ENCODE data around the gene RNF7. TPM values are rescaled to one million over a fixed set of nuclear protein-coding genes. Genes with fewer than 3 reads are reported as not detected.
"Not testable (repeated sequence)": the region's sequence is repeated elsewhere in the genome, so short reads cannot be mapped to it uniquely, and the experiment has no call there.

The RNF7 gene
- total RNA-seq, 1 donor from 2014 or later = 105 TPM

DNA sequence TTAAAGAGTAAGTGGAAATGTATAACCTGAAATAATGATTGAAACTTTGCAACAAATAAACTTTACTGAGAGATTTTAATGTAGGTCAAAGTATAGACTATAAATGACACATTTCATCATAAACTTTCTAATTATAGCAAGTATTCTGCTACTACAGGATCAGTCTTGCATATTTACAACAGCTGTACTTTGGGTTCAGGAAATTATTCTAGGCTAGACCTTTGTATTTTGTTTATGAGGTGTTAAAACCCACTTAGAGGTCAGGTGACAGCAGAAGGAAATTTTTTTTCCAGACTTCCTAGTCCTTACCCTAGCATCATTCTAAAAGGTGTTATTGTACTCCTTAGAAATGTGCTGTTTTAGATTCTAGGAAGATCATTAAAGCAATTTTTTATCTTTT is 2.3 kb downstream of the RNF7 start:
- no peak for DNase-seq (ENCODE audit: low spot score)
- Mint-ChIP-seq H3K4me1 (ENCODE audit: low read depth) (peaks cover 48% of the 10 kb centered on the region), H3K9me3 (ENCODE audit: low read depth) (no peaks in the 10 kb centered on the region), H3K36me3 (ENCODE audit: low read depth) (peaks cover 8% of the 10 kb centered on the region), H3K27ac (ENCODE audit: unreplicated experiment) (peak overlapping the region; percentile 46), H3K4me3 (ENCODE audit: unreplicated experiment) (peak overlapping the region; percentile 92), H3K27me3 (ENCODE audit: low read depth) (no peaks in the 10 kb centered on the region)
- no peak for TF ChIP-seq CTCF (IDR thresholded peaks at IDR 0.05)

GRCh38 chr3:141743305-141743704 is 5.2 kb downstream of the RNF7 start:
- no peak overlapping the region for H3K4me3 Mint-ChIP-seq (ENCODE audit: unreplicated experiment)
- DNase-seq (ENCODE audit: low spot score) = no peak
- H3K4me1 Mint-ChIP-seq (ENCODE audit: low read depth) = peaks cover 45% of the 10 kb centered on the region
- no peak for TF ChIP-seq CTCF (IDR thresholded peaks at IDR 0.05)
- H3K27me3 Mint-ChIP-seq (ENCODE audit: low read depth) = no peaks in the 10 kb centered on the region
- peaks cover 17% of the 10 kb centered on the region for H3K36me3 Mint-ChIP-seq (ENCODE audit: low read depth)
- H3K27ac Mint-ChIP-seq (ENCODE audit: unreplicated experiment) = no peak overlapping the region
- no peaks in the 10 kb centered on the region for H3K9me3 Mint-ChIP-seq (ENCODE audit: low read depth)

GRCh38 chr3:141746962-141747361 is 8.9 kb downstream of the RNF7 start:
- H3K4me1 Mint-ChIP-seq (ENCODE audit: low read depth) = peaks cover 18% of the 10 kb centered on the region
- peaks cover 20% of the 10 kb centered on the region for H3K36me3 Mint-ChIP-seq (ENCODE audit: low read depth)
- H3K27me3 Mint-ChIP-seq (ENCODE audit: low read depth) = no peaks in the 10 kb centered on the region
- no peak for DNase-seq (ENCODE audit: low spot score)
- no peak overlapping the region for H3K4me3 Mint-ChIP-seq (ENCODE audit: unreplicated experiment)
- no peak for TF ChIP-seq CTCF (IDR thresholded peaks at IDR 0.05)
- no peaks in the 10 kb centered on the region for H3K9me3 Mint-ChIP-seq (ENCODE audit: low read depth)
- no peak overlapping the region for H3K27ac Mint-ChIP-seq (ENCODE audit: unreplicated experiment)

DNA sequence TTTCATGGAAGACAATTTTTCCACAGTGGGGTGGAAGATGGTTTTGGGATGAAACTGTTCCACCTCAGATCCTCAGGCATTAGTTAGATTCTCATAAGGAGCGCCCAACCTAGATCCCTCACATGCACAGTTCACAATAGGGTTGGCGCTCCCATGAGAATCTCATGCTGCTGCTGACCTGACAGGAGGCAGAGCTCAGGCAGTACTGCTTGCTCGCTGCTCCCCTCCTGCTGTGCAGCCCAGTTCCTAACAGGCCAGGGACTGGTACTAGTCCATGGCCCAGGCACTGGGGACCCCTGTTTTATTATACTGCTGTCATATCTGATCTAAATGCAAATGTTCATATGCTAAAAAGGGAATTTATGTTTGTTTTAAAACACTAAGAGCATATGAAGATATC is 15.3 kb downstream of the RNF7 start:
- no peaks in the 10 kb centered on the region for H3K4me1 Mint-ChIP-seq (ENCODE audit: low read depth)
- peaks cover 3% of the 10 kb centered on the region for H3K36me3 Mint-ChIP-seq (ENCODE audit: low read depth)
- H3K27me3 Mint-ChIP-seq (ENCODE audit: low read depth) = no peaks in the 10 kb centered on the region
- no peak for TF ChIP-seq CTCF (IDR thresholded peaks at IDR 0.05)
- no peak overlapping the region for H3K4me3 Mint-ChIP-seq (ENCODE audit: unreplicated experiment)
- H3K9me3 Mint-ChIP-seq (ENCODE audit: low read depth) = no peaks in the 10 kb centered on the region
- DNase-seq (ENCODE audit: low spot score) = no peak
- H3K27ac Mint-ChIP-seq (ENCODE audit: unreplicated experiment) = no peak overlapping the region

DNA sequence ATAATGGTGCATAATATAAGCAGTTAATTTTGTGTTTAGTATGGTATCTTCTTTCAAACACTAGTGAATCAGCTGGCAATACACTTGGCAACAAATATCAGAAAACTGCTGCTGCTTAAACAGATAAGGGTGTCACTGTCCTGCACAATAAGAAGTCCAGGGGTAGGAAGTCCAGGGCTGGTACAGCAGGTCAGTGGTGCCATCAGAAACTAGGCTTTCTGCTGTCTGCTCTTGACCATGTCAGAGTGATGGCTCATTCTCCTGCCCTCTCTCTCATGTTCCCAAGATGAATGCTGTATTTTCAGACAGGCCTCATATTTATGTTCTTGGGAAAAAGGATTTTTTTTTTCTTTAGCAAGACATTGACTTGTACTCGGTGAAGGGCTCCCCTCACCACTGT is 15.9 kb downstream of the RNF7 start:
- TF ChIP-seq CTCF (IDR thresholded peaks at IDR 0.05) = no peak
- Mint-ChIP-seq H3K4me1 (ENCODE audit: low read depth) (no peaks in the 10 kb centered on the region), H3K27ac (ENCODE audit: unreplicated experiment) (no peak overlapping the region), H3K36me3 (ENCODE audit: low read depth) (peaks cover 1% of the 10 kb centered on the region), H3K4me3 (ENCODE audit: unreplicated experiment) (no peak overlapping the region), H3K9me3 (ENCODE audit: low read depth) (no peaks in the 10 kb centered on the region), H3K27me3 (ENCODE audit: low read depth) (no peaks in the 10 kb centered on the region)
- no peak for DNase-seq (ENCODE audit: low spot score)

DNA sequence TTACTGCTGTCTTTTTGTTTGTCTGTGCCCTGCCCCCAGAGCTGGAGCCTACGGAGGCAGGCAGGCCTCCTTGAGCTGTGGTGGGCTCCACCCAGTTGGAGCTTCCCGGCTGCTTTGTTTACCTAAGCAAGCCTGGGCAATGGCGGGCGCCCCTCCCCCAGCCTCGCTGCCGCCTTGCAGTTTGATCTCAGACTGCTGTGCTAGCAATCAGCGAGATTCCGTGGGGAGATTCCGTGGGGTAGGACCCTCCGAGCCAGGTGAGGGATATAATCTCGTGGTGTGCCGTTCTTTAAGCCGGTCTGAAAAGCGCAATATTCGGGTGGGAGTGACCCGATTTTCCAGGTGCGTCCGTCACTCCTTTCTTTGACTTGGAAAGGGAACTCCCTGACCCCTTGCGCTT is 24.5 kb downstream of the RNF7 start:
- DNase-seq (ENCODE audit: low spot score); H3K27ac Mint-ChIP-seq (ENCODE audit: unreplicated experiment); H3K9me3 Mint-ChIP-seq (ENCODE audit: low read depth); H3K36me3 Mint-ChIP-seq (ENCODE audit: low read depth); H3K27me3 Mint-ChIP-seq (ENCODE audit: low read depth); H3K4me1 Mint-ChIP-seq (ENCODE audit: low read depth): not testable (repeated sequence)
- H3K4me3 Mint-ChIP-seq (ENCODE audit: unreplicated experiment) = peak overlapping the region; percentile 36
